IMR-90 (cell line): ENCODE results near the gene TNK2. TPM values are rescaled to one million over a fixed set of nuclear protein-coding genes. Genes with fewer than 3 reads are reported as not detected.

Source experiments
- ATAC-seq: fragments of 200-7000 bp; cut with Tn5 transposase; 2 replicates; pipeline ENCODE4 v1.9.1; 2020; ENCODE audit warnings: low read depth, mild to moderate bottlenecking, moderate library complexity
- BruUV-seq: library from RNA; stranded (reverse); fragments of 400-500 nt; replicated peaks from 2 replicates; lab custom pipeline; 2021; lab: Mats Ljungman, UMichigan
- CTCF ChIA-PET: fragments of 300-600 bp; formaldehyde crosslinking; extraction: SDS; loops from one replicate; lab custom pipeline; 2021; ENCODE audit warnings: antibody characterized with exemption; lab: Yijun Ruan, JAX
- POLR2A ChIA-PET: fragments of 300-600 bp; sonication (Branson Sonifier 250); formaldehyde crosslinking; loops from one replicate; lab custom pipeline; 2022; ENCODE audit warnings: antibody characterized with exemption; ENCODE audit not compliant: unreplicated experiment; lab: Charles Lee
- DNase-seq: peaks from one replicate; pipeline ENCODE4 v3.0.0; 2013
- H2AFZ ChIP-seq: replicated peaks from 2 replicates; pipeline ENCODE3; 2013; ENCODE audit warnings: low read length, mild to moderate bottlenecking; ENCODE audit not compliant: poor library complexity
- H2AK5ac ChIP-seq: 2 replicates; pipeline ENCODE4 v1.6.1; 2013; ENCODE audit warnings: low read depth, low read length, inconsistent platforms
- H2AK9ac ChIP-seq: replicated peaks from 2 replicates; pipeline ENCODE3; 2013; ENCODE audit warnings: mild to moderate bottlenecking, low read depth, low read length, moderate library complexity; ENCODE audit not compliant: poor library complexity
- H2BK120ac ChIP-seq: 2 replicates; pipeline ENCODE4 v1.6.1; 2013; ENCODE audit warnings: low read depth, low read length, inconsistent platforms
- H2BK15ac ChIP-seq: 3 replicates; pipeline ENCODE4 v1.6.1; 2013; ENCODE audit warnings: low read depth, low read length, inconsistent platforms
- H2BK20ac ChIP-seq: 2 replicates; pipeline ENCODE4 v1.6.1; 2013; ENCODE audit warnings: low read depth, mild to moderate bottlenecking, inconsistent platforms, low read length, moderate library complexity
- H2BK5ac ChIP-seq: 2 replicates; pipeline ENCODE4 v1.6.1; 2013; ENCODE audit warnings: mild to moderate bottlenecking, low read depth, low read length, inconsistent platforms; ENCODE audit not compliant: poor library complexity, severe bottlenecking
- H3K14ac ChIP-seq: replicated peaks from 2 replicates; pipeline ENCODE4 v1.6.1; 2013; ENCODE audit warnings: low read depth, low read length, inconsistent platforms
- H3K18ac ChIP-seq: 2 replicates; pipeline ENCODE4 v1.6.1; 2013; ENCODE audit warnings: low read depth, low read length, control low read depth
- H3K23ac ChIP-seq: 2 replicates; pipeline ENCODE4 v1.6.1; 2013; ENCODE audit warnings: low read depth, low read length, inconsistent platforms
- H3K27ac ChIP-seq: 2 replicates; pipeline ENCODE4 v1.5.1; 2013; ENCODE audit warnings: mild to moderate bottlenecking, control low read depth, low read length; ENCODE audit not compliant: insufficient read depth
- H3K27me3 ChIP-seq: 2 replicates; pipeline ENCODE4 v1.6.1; 2013; ENCODE audit warnings: low read length; ENCODE audit not compliant: control insufficient read depth, insufficient read depth
- H3K36me3 ChIP-seq: 2 replicates; pipeline ENCODE4 v1.6.1; 2013; ENCODE audit warnings: low read length, mixed read lengths; ENCODE audit not compliant: control insufficient read depth, insufficient read depth
- H3K4ac ChIP-seq: 2 replicates; pipeline ENCODE4 v1.6.1; 2013; ENCODE audit warnings: low read depth, low read length, inconsistent platforms
- H3K4me1 ChIP-seq: 2 replicates; pipeline ENCODE4 v1.6.1; 2013; ENCODE audit warnings: low read length, mixed read lengths; ENCODE audit not compliant: control insufficient read depth, insufficient read depth
- H3K4me2 ChIP-seq: 2 replicates; pipeline ENCODE4 v1.6.1; 2013; ENCODE audit warnings: low read depth, mild to moderate bottlenecking, control low read depth, low read length, moderate library complexity
- H3K4me3 ChIP-seq: 2 replicates; pipeline ENCODE4 v1.5.1; 2013; ENCODE audit warnings: low read depth, mild to moderate bottlenecking, control low read depth, low read length, moderate library complexity; ENCODE audit not compliant: insufficient read depth
- H3K56ac ChIP-seq: 2 replicates; pipeline ENCODE4 v1.6.1; 2013; ENCODE audit warnings: low read length, inconsistent platforms; ENCODE audit not compliant: insufficient read depth; ENCODE audit errors: extremely low read depth
- H3K79me1 ChIP-seq, 2 experiments: 2 replicates each; pipeline ENCODE4 v1.6.1; 2013; ENCODE audit warnings: low read length in 2 of 2, inconsistent platforms in 1 of 2, low read depth in 1 of 2
- H3K9ac ChIP-seq: 2 replicates; pipeline ENCODE4 v1.6.1; 2013; ENCODE audit warnings: low read depth, low read length, control low read depth
- H3K9me1 ChIP-seq: 2 replicates; pipeline ENCODE4 v1.6.1; 2013; ENCODE audit warnings: low read length, inconsistent platforms; ENCODE audit not compliant: insufficient read depth
- H3K9me3 ChIP-seq: 2 replicates; pipeline ENCODE4 v1.6.1; 2013; ENCODE audit warnings: low read length; ENCODE audit not compliant: control insufficient read depth, insufficient read depth
- H4K20me1 ChIP-seq: 2 replicates; pipeline ENCODE4 v1.6.1; 2013; ENCODE audit warnings: low read length, inconsistent platforms; ENCODE audit not compliant: insufficient read depth
- H4K5ac ChIP-seq: 2 replicates; pipeline ENCODE4 v1.6.1; 2013; ENCODE audit warnings: mild to moderate bottlenecking, low read depth, low read length, control low read depth
- H4K8ac ChIP-seq, 2 experiments: 2 replicates each; pipeline ENCODE4 v1.6.1; 2013; ENCODE audit warnings: low read depth in 2 of 2, low read length in 2 of 2, control low read depth in 1 of 2, inconsistent platforms in 1 of 2
- H4K91ac ChIP-seq: 2 replicates; pipeline ENCODE4 v1.6.1; 2013; ENCODE audit warnings: low read depth, low read length, inconsistent platforms; ENCODE audit not compliant: insufficient read depth
- BHLHE40 ChIP-seq: fragments of 150-350 bp; IDR thresholded peaks from 2 replicates; pipeline ENCODE4 v1.6.1; 2016; ENCODE audit warnings: mild to moderate bottlenecking, low read depth, low read length
- CEBPB ChIP-seq: IDR thresholded peaks from 2 replicates; pipeline ENCODE4 v1.6.1; 2012; ENCODE audit warnings: low read depth, low read length, improper control_type of control experiment
- CHD1 ChIP-seq: IDR thresholded peaks from 2 replicates; pipeline ENCODE4 v1.6.1; 2012; ENCODE audit warnings: low read depth, low read length, improper control_type of control experiment
- CTCF ChIP-seq: conservative IDR thresholded peaks from 2 replicates; pipeline ENCODE4 v1.5.1; 2012; ENCODE audit warnings: mild to moderate bottlenecking, low read depth, low read length, improper control_type of control experiment
- ELK1 ChIP-seq: fragments of 150-350 bp; IDR thresholded peaks from 2 replicates; pipeline ENCODE4 v1.6.1; 2016; ENCODE audit warnings: low read depth, mild to moderate bottlenecking, low read length, moderate library complexity, borderline replicate concordance
- FOS ChIP-seq: fragments of 150-350 bp; IDR thresholded peaks from 2 replicates; pipeline ENCODE4 v1.6.1; 2016; ENCODE audit warnings: low read depth, low read length
- MAFK ChIP-seq: IDR thresholded peaks from 2 replicates; pipeline ENCODE4 v1.6.1; 2012; ENCODE audit warnings: low read depth, low read length, improper control_type of control experiment
- MAZ ChIP-seq: IDR thresholded peaks from 2 replicates; pipeline ENCODE4 v1.6.1; 2012; ENCODE audit warnings: low read depth, mild to moderate bottlenecking, low read length, improper control_type of control experiment, moderate library complexity, borderline replicate concordance
- MXI1 ChIP-seq: IDR thresholded peaks from 2 replicates; pipeline ENCODE4 v1.6.1; 2012; ENCODE audit warnings: low read depth, mild to moderate bottlenecking, low read length, moderate library complexity, borderline replicate concordance
- NFE2L2 ChIP-seq: fragments of 150-350 bp; IDR thresholded peaks from 2 replicates; pipeline ENCODE4 v1.6.1; 2016; ENCODE audit warnings: low read depth, mild to moderate bottlenecking, low read length
- POLR2A ChIP-seq: IDR thresholded peaks from 2 replicates; pipeline ENCODE4 v1.6.1; 2012; ENCODE audit warnings: mild to moderate bottlenecking, low read depth, low read length
- RAD21 ChIP-seq: IDR thresholded peaks from 2 replicates; pipeline ENCODE4 v1.6.1; 2012; ENCODE audit warnings: low read length, improper control_type of control experiment
- RCOR1 ChIP-seq: IDR thresholded peaks from 2 replicates; pipeline ENCODE4 v1.6.1; 2012; ENCODE audit warnings: mild to moderate bottlenecking, low read length, improper control_type of control experiment; ENCODE audit not compliant: insufficient replicate concordance
- RFX5 ChIP-seq: IDR thresholded peaks from 2 replicates; pipeline ENCODE4 v1.8.0; 2012; ENCODE audit warnings: low read depth, mild to moderate bottlenecking, low read length, moderate library complexity
- SMC3 ChIP-seq: fragments of 150-350 bp; IDR thresholded peaks from 2 replicates; pipeline ENCODE4 v1.6.1; 2016; ENCODE audit warnings: low read depth, mild to moderate bottlenecking, antibody characterized with exemption, low read length, moderate library complexity
- USF2 ChIP-seq: fragments of 150-350 bp; IDR thresholded peaks from 2 replicates; pipeline ENCODE4 v1.6.1; 2017; ENCODE audit warnings: mild to moderate bottlenecking, antibody characterized with exemption, low read length, low read depth
- WGBS, 2 experiments: methylation state at CpG; one replicate each; pipeline versions ENCODE4 v1.1.5 to v1.1.7; 2013; ENCODE audit warnings: missing lambda C conversion rate in 2 of 2; ENCODE audit not compliant: insufficient read length in 1 of 2; ENCODE audit errors: extremely low coverage in 2 of 2; 5-methylcytosine and 5-hydroxymethylcytosine counted together
- dilution Hi-C: fragments of 300-500 bp; cut with HindIII; formaldehyde crosslinking; loops from one replicate; pipeline ENCODE4 v1.14.3; 2018; ENCODE audit warnings: low sequenced_read_pairs; ENCODE audit not compliant: unreplicated experiment
- in situ Hi-C: fragments of 300-500 bp; cut with MboI; formaldehyde crosslinking; loops from 3 replicates; pipeline ENCODE4 v1.14.3; 2019; ENCODE audit warnings: low sequenced_read_pairs, inconsistent platforms, mixed read lengths
- intact Hi-C: fragments of 100-400 bp; cut with micrococcal nuclease; formaldehyde crosslinking; loops from 2 replicates; pipeline ENCODE4 v1.10.0; 2022
- polyA plus RNA-seq, 3 experiments: library from polyadenylated mRNA; depleted of rRNA; stranded (reverse); fragments of >200 nt; gene quantifications; 2 replicates each; pipeline ENCODE4 v1.2.3, GENCODE V29; 2012; ENCODE audit warnings: low replicate concordance in 1 of 3
- total RNA-seq: library from RNA; depleted of rRNA; stranded (reverse); fragments of >200 nt; gene quantifications from 2 replicates; pipeline ENCODE4 v1.2.3, GENCODE V29; 2012

The TNK2 gene
- total and polyA plus RNA-seq, 2 of the 4 experiments (the other 2 are of a cell fraction) = 2.2 to 13.8 TPM

GRCh38 chr3:195821403-195822130 lies 86.8 kb downstream of the TNK2 start:
- H3K9ac ChIP-seq = no peak overlapping the region
- no peak overlapping the region for H3K56ac ChIP-seq
- no peak overlapping the region for H4K5ac ChIP-seq
- no peak for ATAC-seq
- no peaks in the 10 kb centered on the region for H3K9me3 ChIP-seq
- H3K4me3 ChIP-seq = no peak overlapping the region
- peaks cover 35% of the 10 kb centered on the region for H3K27me3 ChIP-seq
- TF ChIP-seq FOS (no peak), MAFK (no peak), CHD1 (no peak), POLR2A (no peak), NFE2L2 (no peak), RAD21 (no peak), BHLHE40 (no peak), CEBPB (no peak), SMC3 (no peak), CTCF (no peak), RFX5 (no peak), RCOR1 (no peak), MAZ (no peak), ELK1 (no peak), USF2 (no peak), MXI1 (no peak)
- no peak overlapping the region for H3K14ac ChIP-seq
- dilution Hi-C loops (no loop called here), in situ Hi-C loops (no loop called here), intact Hi-C loops (no loop called here)
- POLR2A ChIA-PET = no interaction called here
- no peaks in the 10 kb centered on the region for H3K4me1 ChIP-seq
- H2AK5ac ChIP-seq = no peak overlapping the region
- H4K91ac ChIP-seq = no peak overlapping the region
- H3K18ac ChIP-seq = no peak overlapping the region
- H3K4me2 ChIP-seq = no peak overlapping the region
- H4K20me1 ChIP-seq = no peaks in the 10 kb centered on the region
- no peak overlapping the region for H2AFZ ChIP-seq
- no peaks in the 10 kb centered on the region for H3K9me1 ChIP-seq
- 86% methylated on average over 15 of the region's 21 CpGs; no CpG with 5 or more reads in 1 of the 2 experiments for WGBS, 2 experiments
- no TSS peak for BruUV-seq
- H2BK20ac ChIP-seq = no peak overlapping the region
- H2BK5ac ChIP-seq = no peak overlapping the region
- H2BK15ac ChIP-seq = no peak overlapping the region
- no peak overlapping the region for H3K23ac ChIP-seq
- no peaks in the 10 kb centered on the region for H3K36me3 ChIP-seq
- CTCF ChIA-PET = interaction anchor here (0.6 kb wide), 1 partner anchor 1277 kb away, joined by 3 read pairs; no protein-coding TSS in a partner anchor
- H3K27ac ChIP-seq = no peak overlapping the region
- H3K79me1 ChIP-seq = no peaks in the 10 kb centered on the region
- H3K4ac ChIP-seq = no peak overlapping the region
- no peak overlapping the region for H2AK9ac ChIP-seq
- H4K8ac ChIP-seq = no peak overlapping the region
- no peak overlapping the region for H2BK120ac ChIP-seq
- DNase-seq = no peak
